IMR-90 (cell line): ENCODE results near the gene CHM. TPM values are rescaled to one million over a fixed set of nuclear protein-coding genes. Genes with fewer than 3 reads are reported as not detected.
A peak's percentile ranks its signal among the peaks of the same experiment; 100 is the strongest.

Experiments
- ATAC-seq: fragments of 200-7000 bp; cut with Tn5 transposase; 2 replicates; pipeline ENCODE4 v1.9.1; 2020; ENCODE audit warnings: low read depth, mild to moderate bottlenecking, moderate library complexity
- BruUV-seq: library from RNA; stranded (reverse); fragments of 400-500 nt; replicated peaks from 2 replicates; lab custom pipeline; 2021; lab: Mats Ljungman, UMichigan
- CTCF ChIA-PET: fragments of 300-600 bp; formaldehyde crosslinking; extraction: SDS; loops from one replicate; lab custom pipeline; 2021; ENCODE audit warnings: antibody characterized with exemption; lab: Yijun Ruan, JAX
- POLR2A ChIA-PET: fragments of 300-600 bp; sonication (Branson Sonifier 250); formaldehyde crosslinking; loops from one replicate; lab custom pipeline; 2022; ENCODE audit warnings: antibody characterized with exemption; ENCODE audit not compliant: unreplicated experiment; lab: Charles Lee
- DNase-seq: peaks from one replicate; pipeline ENCODE4 v3.0.0; 2013
- H2AFZ ChIP-seq: replicated peaks from 2 replicates; pipeline ENCODE3; 2013; ENCODE audit warnings: low read length, mild to moderate bottlenecking; ENCODE audit not compliant: poor library complexity
- H2AK5ac ChIP-seq: 2 replicates; pipeline ENCODE4 v1.6.1; 2013; ENCODE audit warnings: low read depth, low read length, inconsistent platforms
- H2AK9ac ChIP-seq: replicated peaks from 2 replicates; pipeline ENCODE3; 2013; ENCODE audit warnings: mild to moderate bottlenecking, low read depth, low read length, moderate library complexity; ENCODE audit not compliant: poor library complexity
- H2BK120ac ChIP-seq: 2 replicates; pipeline ENCODE4 v1.6.1; 2013; ENCODE audit warnings: low read depth, low read length, inconsistent platforms
- H2BK15ac ChIP-seq: 3 replicates; pipeline ENCODE4 v1.6.1; 2013; ENCODE audit warnings: low read depth, low read length, inconsistent platforms
- H2BK20ac ChIP-seq: 2 replicates; pipeline ENCODE4 v1.6.1; 2013; ENCODE audit warnings: low read depth, mild to moderate bottlenecking, inconsistent platforms, low read length, moderate library complexity
- H2BK5ac ChIP-seq: 2 replicates; pipeline ENCODE4 v1.6.1; 2013; ENCODE audit warnings: mild to moderate bottlenecking, low read depth, low read length, inconsistent platforms; ENCODE audit not compliant: poor library complexity, severe bottlenecking
- H3K14ac ChIP-seq: replicated peaks from 2 replicates; pipeline ENCODE4 v1.6.1; 2013; ENCODE audit warnings: low read depth, low read length, inconsistent platforms
- H3K18ac ChIP-seq: 2 replicates; pipeline ENCODE4 v1.6.1; 2013; ENCODE audit warnings: low read depth, low read length, control low read depth
- H3K23ac ChIP-seq: 2 replicates; pipeline ENCODE4 v1.6.1; 2013; ENCODE audit warnings: low read depth, low read length, inconsistent platforms
- H3K27ac ChIP-seq: 2 replicates; pipeline ENCODE4 v1.5.1; 2013; ENCODE audit warnings: mild to moderate bottlenecking, control low read depth, low read length; ENCODE audit not compliant: insufficient read depth
- H3K27me3 ChIP-seq: 2 replicates; pipeline ENCODE4 v1.6.1; 2013; ENCODE audit warnings: low read length; ENCODE audit not compliant: control insufficient read depth, insufficient read depth
- H3K36me3 ChIP-seq: 2 replicates; pipeline ENCODE4 v1.6.1; 2013; ENCODE audit warnings: low read length, mixed read lengths; ENCODE audit not compliant: control insufficient read depth, insufficient read depth
- H3K4ac ChIP-seq: 2 replicates; pipeline ENCODE4 v1.6.1; 2013; ENCODE audit warnings: low read depth, low read length, inconsistent platforms
- H3K4me1 ChIP-seq: 2 replicates; pipeline ENCODE4 v1.6.1; 2013; ENCODE audit warnings: low read length, mixed read lengths; ENCODE audit not compliant: control insufficient read depth, insufficient read depth
- H3K4me2 ChIP-seq: 2 replicates; pipeline ENCODE4 v1.6.1; 2013; ENCODE audit warnings: low read depth, mild to moderate bottlenecking, control low read depth, low read length, moderate library complexity
- H3K4me3 ChIP-seq: 2 replicates; pipeline ENCODE4 v1.5.1; 2013; ENCODE audit warnings: low read depth, mild to moderate bottlenecking, control low read depth, low read length, moderate library complexity; ENCODE audit not compliant: insufficient read depth
- H3K56ac ChIP-seq: 2 replicates; pipeline ENCODE4 v1.6.1; 2013; ENCODE audit warnings: low read length, inconsistent platforms; ENCODE audit not compliant: insufficient read depth; ENCODE audit errors: extremely low read depth
- H3K79me1 ChIP-seq, 2 experiments: 2 replicates each; pipeline ENCODE4 v1.6.1; 2013; ENCODE audit warnings: low read length in 2 of 2, inconsistent platforms in 1 of 2, low read depth in 1 of 2
- H3K9ac ChIP-seq: 2 replicates; pipeline ENCODE4 v1.6.1; 2013; ENCODE audit warnings: low read depth, low read length, control low read depth
- H3K9me1 ChIP-seq: 2 replicates; pipeline ENCODE4 v1.6.1; 2013; ENCODE audit warnings: low read length, inconsistent platforms; ENCODE audit not compliant: insufficient read depth
- H3K9me3 ChIP-seq: 2 replicates; pipeline ENCODE4 v1.6.1; 2013; ENCODE audit warnings: low read length; ENCODE audit not compliant: control insufficient read depth, insufficient read depth
- H4K20me1 ChIP-seq: 2 replicates; pipeline ENCODE4 v1.6.1; 2013; ENCODE audit warnings: low read length, inconsistent platforms; ENCODE audit not compliant: insufficient read depth
- H4K5ac ChIP-seq: 2 replicates; pipeline ENCODE4 v1.6.1; 2013; ENCODE audit warnings: mild to moderate bottlenecking, low read depth, low read length, control low read depth
- H4K8ac ChIP-seq, 2 experiments: 2 replicates each; pipeline ENCODE4 v1.6.1; 2013; ENCODE audit warnings: low read depth in 2 of 2, low read length in 2 of 2, control low read depth in 1 of 2, inconsistent platforms in 1 of 2
- H4K91ac ChIP-seq: 2 replicates; pipeline ENCODE4 v1.6.1; 2013; ENCODE audit warnings: low read depth, low read length, inconsistent platforms; ENCODE audit not compliant: insufficient read depth
- BHLHE40 ChIP-seq: fragments of 150-350 bp; IDR thresholded peaks from 2 replicates; pipeline ENCODE4 v1.6.1; 2016; ENCODE audit warnings: mild to moderate bottlenecking, low read depth, low read length
- CEBPB ChIP-seq: IDR thresholded peaks from 2 replicates; pipeline ENCODE4 v1.6.1; 2012; ENCODE audit warnings: low read depth, low read length, improper control_type of control experiment
- MXI1 ChIP-seq: IDR thresholded peaks from 2 replicates; pipeline ENCODE4 v1.6.1; 2012; ENCODE audit warnings: low read depth, mild to moderate bottlenecking, low read length, moderate library complexity, borderline replicate concordance
- RAD21 ChIP-seq: IDR thresholded peaks from 2 replicates; pipeline ENCODE4 v1.6.1; 2012; ENCODE audit warnings: low read length, improper control_type of control experiment
- RCOR1 ChIP-seq: IDR thresholded peaks from 2 replicates; pipeline ENCODE4 v1.6.1; 2012; ENCODE audit warnings: mild to moderate bottlenecking, low read length, improper control_type of control experiment; ENCODE audit not compliant: insufficient replicate concordance
- SMC3 ChIP-seq: fragments of 150-350 bp; IDR thresholded peaks from 2 replicates; pipeline ENCODE4 v1.6.1; 2016; ENCODE audit warnings: low read depth, mild to moderate bottlenecking, antibody characterized with exemption, low read length, moderate library complexity
- WGBS, 2 experiments: methylation state at CpG; one replicate each; pipeline versions ENCODE4 v1.1.5 to v1.1.7; 2013; ENCODE audit warnings: missing lambda C conversion rate in 2 of 2; ENCODE audit not compliant: insufficient read length in 1 of 2; ENCODE audit errors: extremely low coverage in 2 of 2; 5-methylcytosine and 5-hydroxymethylcytosine counted together
- dilution Hi-C: fragments of 300-500 bp; cut with HindIII; formaldehyde crosslinking; loops from one replicate; pipeline ENCODE4 v1.14.3; 2018; ENCODE audit warnings: low sequenced_read_pairs; ENCODE audit not compliant: unreplicated experiment
- in situ Hi-C: fragments of 300-500 bp; cut with MboI; formaldehyde crosslinking; loops from 3 replicates; pipeline ENCODE4 v1.14.3; 2019; ENCODE audit warnings: low sequenced_read_pairs, inconsistent platforms, mixed read lengths
- intact Hi-C: fragments of 100-400 bp; cut with micrococcal nuclease; formaldehyde crosslinking; loops from 2 replicates; pipeline ENCODE4 v1.10.0; 2022
- polyA plus RNA-seq, 3 experiments: library from polyadenylated mRNA; depleted of rRNA; stranded (reverse); fragments of >200 nt; gene quantifications; 2 replicates each; pipeline ENCODE4 v1.2.3, GENCODE V29; 2012; ENCODE audit warnings: low replicate concordance in 1 of 3
- total RNA-seq: library from RNA; depleted of rRNA; stranded (reverse); fragments of >200 nt; gene quantifications from 2 replicates; pipeline ENCODE4 v1.2.3, GENCODE V29; 2012
- TF ChIP-seq, protein P1 (sequence below): fragments of 150-350 bp; IDR thresholded peaks from 2 replicates; pipeline ENCODE4 v1.6.1; 2017; ENCODE audit warnings: mild to moderate bottlenecking, antibody characterized with exemption, low read length, low read depth

Gene CHM
- total and polyA plus RNA-seq, 2 of the 4 experiments (the other 2 are of a cell fraction), result 11.9 to 21.7 TPM

GRCh38 chrX:86002076-86002896 is 45.1 kb downstream of the CHM start:
- no peak overlapping the region for H4K91ac ChIP-seq
- no peak overlapping the region for H2AK9ac ChIP-seq
- peak; percentile 60 for DNase-seq
- no peak overlapping the region for H2AFZ ChIP-seq
- H3K9ac ChIP-seq, result no peak overlapping the region
- no peak overlapping the region for H3K14ac ChIP-seq
- H4K5ac ChIP-seq, result no peak overlapping the region
- H3K9me3 ChIP-seq, result no peaks in the 10 kb centered on the region
- intact Hi-C loops, result no loop called here
- dilution Hi-C loops, result no loop called here
- no peak overlapping the region for H2AK5ac ChIP-seq
- H3K79me1 ChIP-seq, result peaks cover 10 to 11% of the 10 kb centered on the region in 2 experiments
- H2BK20ac ChIP-seq, result no peak overlapping the region
- POLR2A ChIA-PET, result no interaction called here
- H3K4me1 ChIP-seq, result peaks cover 5% of the 10 kb centered on the region; the same call in 1 of the 2 replicates
- 44% methylated on average over 3 of the region's 12 CpGs; no CpG with 5 or more reads in 1 of the 2 experiments for WGBS, 2 experiments
- H3K4me3 ChIP-seq, result no peak overlapping the region
- no peak overlapping the region for H2BK120ac ChIP-seq
- no peak overlapping the region for H3K18ac ChIP-seq
- H4K20me1 ChIP-seq, result no peaks in the 10 kb centered on the region; the same call in 1 of the 2 replicates
- no TSS peak for BruUV-seq
- no peak overlapping the region for H4K8ac ChIP-seq
- no peaks in the 10 kb centered on the region for H3K36me3 ChIP-seq
- in situ Hi-C loops, result no loop called here
- H2BK5ac ChIP-seq, result no peak overlapping the region
- H3K27ac ChIP-seq, result no peak overlapping the region
- no peak overlapping the region for H2BK15ac ChIP-seq
- peak; percentile 49 for ATAC-seq
- H3K4me2 ChIP-seq, result peak overlapping the region; percentile 28; the same call in 1 of the 2 replicates
- no peaks in the 10 kb centered on the region for H3K27me3 ChIP-seq
- H3K4ac ChIP-seq, result no peak overlapping the region
- no peak overlapping the region for H3K56ac ChIP-seq
- H3K23ac ChIP-seq, result no peak overlapping the region
- CTCF ChIA-PET, result no interaction called here
- TF ChIP-seq MXI1 (no peak), BHLHE40 (no peak), RAD21 (no peak), CEBPB (no peak), RCOR1 (no peak), SMC3 (no peak)
- TF ChIP-seq, protein P1, sequence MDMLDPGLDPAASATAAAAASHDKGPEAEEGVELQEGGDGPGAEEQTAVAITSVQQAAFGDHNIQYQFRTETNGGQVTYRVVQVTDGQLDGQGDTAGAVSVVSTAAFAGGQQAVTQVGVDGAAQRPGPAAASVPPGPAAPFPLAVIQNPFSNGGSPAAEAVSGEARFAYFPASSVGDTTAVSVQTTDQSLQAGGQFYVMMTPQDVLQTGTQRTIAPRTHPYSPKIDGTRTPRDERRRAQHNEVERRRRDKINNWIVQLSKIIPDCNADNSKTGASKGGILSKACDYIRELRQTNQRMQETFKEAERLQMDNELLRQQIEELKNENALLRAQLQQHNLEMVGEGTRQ, result no peak
- peaks cover 2% of the 10 kb centered on the region; the same call in 1 of the 2 replicates for H3K9me1 ChIP-seq
